HEK293 (cell line): Measurements from ENCODE around the gene CEP135.

Experiments
- CTCF ChIP-seq: fragments of 450-650 bp; formaldehyde crosslinking; IDR thresholded peaks from 2 replicates; pipeline ENCODE4 v1.5.1; 2016; ENCODE audit warnings: missing biosample characterization, missing genetic modification characterization
- ZNF350 ChIP-seq: fragments of 450-650 bp; formaldehyde crosslinking; IDR thresholded peaks from 2 replicates; pipeline ENCODE4 v1.5.0; 2017; ENCODE audit warnings: missing biosample characterization, mild to moderate bottlenecking, missing genetic modification characterization
- ZNF707 ChIP-seq: fragments of 450-650 bp; formaldehyde crosslinking; IDR thresholded peaks from 2 replicates; pipeline ENCODE4 v1.5.1; 2016; ENCODE audit warnings: missing biosample characterization, missing genetic modification characterization
- TF ChIP-seq, protein P1 (sequence below): fragments of 450-650 bp; formaldehyde crosslinking; IDR thresholded peaks from 2 replicates; pipeline ENCODE4 v1.5.1; 2016; ENCODE audit warnings: missing biosample characterization, missing genetic modification characterization

GRCh38 chr4:55979562-55979961 is 30.8 kb downstream of the CEP135 start:
- no peak for TF ChIP-seq ZNF707
- TF ChIP-seq, protein P1, sequence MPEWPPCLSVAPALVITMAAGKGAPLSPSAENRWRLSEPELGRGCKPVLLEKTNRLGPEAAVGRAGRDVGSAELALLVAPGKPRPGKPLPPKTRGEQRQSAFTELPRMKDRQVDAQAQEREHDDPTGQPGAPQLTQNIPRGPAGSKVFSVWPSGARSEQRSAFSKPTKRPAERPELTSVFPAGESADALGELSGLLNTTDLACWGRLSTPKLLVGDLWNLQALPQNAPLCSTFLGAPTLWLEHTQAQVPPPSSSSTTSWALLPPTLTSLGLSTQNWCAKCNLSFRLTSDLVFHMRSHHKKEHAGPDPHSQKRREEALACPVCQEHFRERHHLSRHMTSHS (tag by site-specific recombination) = no peak
- TF ChIP-seq CTCF = no peak
- no peak for TF ChIP-seq ZNF350 (tag by site-specific recombination)
